ENCODE data around the gene IL22.

The IL22 gene, protein sequence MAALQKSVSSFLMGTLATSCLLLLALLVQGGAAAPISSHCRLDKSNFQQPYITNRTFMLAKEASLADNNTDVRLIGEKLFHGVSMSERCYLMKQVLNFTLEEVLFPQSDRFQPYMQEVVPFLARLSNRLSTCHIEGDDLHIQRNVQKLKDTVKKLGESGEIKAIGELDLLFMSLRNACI

GRCh38 chr12:68253504-68253903, at the start of gene IL22:
IL22 (minus strand) TSS chr12:68253604; CDS start chr12:68253448, 156 bp downstream.
- Histone ChIP-seq H3K9me3 (ENCODE audit: control insufficient read depth in 1 of 2, low read length in 2 of 2) (no peaks in the 10 kb centered on the region), H3K9ac (ENCODE audit: low read depth in 1 of 2, low read length in 2 of 2) (no peak within 1 kb of the TSS), H3K4me1 (ENCODE audit: control insufficient read depth in 1 of 2, insufficient read depth in 2 of 2, low read length in 2 of 2) (no peaks in the 10 kb centered on the region), H3K4me3 (ENCODE audit: low read depth in 1 of 2, low read length in 2 of 2) (no peak within 1 kb of the TSS), H3K36me3 (ENCODE audit: control insufficient read depth in 1 of 2, insufficient read depth in 2 of 2, low read length in 2 of 2) (no peaks in the 10 kb centered on the region), H3K27ac (ENCODE audit: low read depth, low read length) (no peak within 1 kb of the TSS), H3K27me3 (ENCODE audit: control insufficient read depth in 1 of 2, insufficient read depth in 2 of 2, low read length in 2 of 2) (peaks cover 4 to 11% of the 10 kb centered on the region in 2 donors)

DNA sequence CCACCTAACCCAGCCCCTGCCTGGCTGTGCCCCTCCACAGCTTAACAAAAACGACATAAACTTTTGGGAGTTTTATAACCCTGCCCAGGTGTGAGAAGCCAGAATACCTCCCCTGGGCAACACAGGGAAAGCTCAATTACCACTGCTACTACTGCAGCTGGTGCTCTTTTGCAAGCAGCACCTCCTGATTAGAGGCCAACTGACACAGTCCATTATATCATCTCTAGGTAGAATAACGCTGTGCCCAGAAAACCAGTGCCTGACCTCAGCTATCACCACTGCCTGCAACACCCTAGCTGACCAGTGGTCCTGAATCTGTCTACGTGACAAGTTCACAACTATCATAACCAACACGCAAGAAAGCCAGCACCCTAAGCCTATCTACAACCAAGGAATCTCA, 44.5 kb upstream of the IL22 start:
- Histone ChIP-seq H3K9me3 (ENCODE audit: control insufficient read depth in 1 of 2, low read length in 2 of 2) (no peaks in the 10 kb centered on the region), H3K4me3 (ENCODE audit: low read depth in 1 of 2, low read length in 2 of 2) (no peak overlapping the region), H3K27me3 (ENCODE audit: control insufficient read depth in 1 of 2, insufficient read depth in 2 of 2, low read length in 2 of 2) (no peaks in the 10 kb centered on the region), H3K4me1 (ENCODE audit: control insufficient read depth in 1 of 2, insufficient read depth in 2 of 2, low read length in 2 of 2) (peaks cover 0 to 15% of the 10 kb centered on the region in 2 donors), H3K36me3 (ENCODE audit: control insufficient read depth in 1 of 2, insufficient read depth in 2 of 2, low read length in 2 of 2) (peaks cover 0 to 4% of the 10 kb centered on the region in 2 donors), H3K27ac (ENCODE audit: low read depth, low read length) (no peak overlapping the region), H3K9ac (ENCODE audit: low read depth in 1 of 2, low read length in 2 of 2) (no peak overlapping the region)

GRCh38 chr12:68294251-68294650, 40.8 kb upstream of the IL22 start:
- Histone ChIP-seq H3K9me3 (ENCODE audit: control insufficient read depth in 1 of 2, low read length in 2 of 2) (no peaks in the 10 kb centered on the region), H3K9ac (ENCODE audit: low read depth in 1 of 2, low read length in 2 of 2) (no peak overlapping the region)

GRCh38 chr12:68293347-68293746, 39.9 kb upstream of the IL22 start:
- no peak overlapping the region for H3K9ac ChIP-seq (ENCODE audit: low read depth in 1 of 2, low read length in 2 of 2)

More at GRCh38 chr12:68294251-68294650, 40.8 kb upstream of the IL22 start:
- no peaks in the 10 kb centered on the region for H3K27me3 ChIP-seq (ENCODE audit: control insufficient read depth in 1 of 2, insufficient read depth in 2 of 2, low read length in 2 of 2)
- H3K4me1 ChIP-seq (ENCODE audit: control insufficient read depth in 1 of 2, insufficient read depth in 2 of 2, low read length in 2 of 2): peaks cover 0 to 15% of the 10 kb centered on the region in 2 donors
- peaks cover 0 to 4% of the 10 kb centered on the region in 2 donors for H3K36me3 ChIP-seq (ENCODE audit: control insufficient read depth in 1 of 2, insufficient read depth in 2 of 2, low read length in 2 of 2)
- no peak overlapping the region for H3K27ac ChIP-seq (ENCODE audit: low read depth, low read length)
- H3K4me3 ChIP-seq (ENCODE audit: low read depth in 1 of 2, low read length in 2 of 2): no peak overlapping the region

GRCh38 chr12:68292151-68292943, 38.9 kb upstream of the IL22 start:
- Histone ChIP-seq H3K9ac (ENCODE audit: low read depth in 1 of 2, low read length in 2 of 2) (no peak overlapping the region), H3K27me3 (ENCODE audit: control insufficient read depth in 1 of 2, insufficient read depth in 2 of 2, low read length in 2 of 2) (no peaks in the 10 kb centered on the region), H3K4me1 (ENCODE audit: control insufficient read depth in 1 of 2, insufficient read depth in 2 of 2, low read length in 2 of 2) (peaks cover 0 to 15% of the 10 kb centered on the region in 2 donors), H3K36me3 (ENCODE audit: control insufficient read depth in 1 of 2, insufficient read depth in 2 of 2, low read length in 2 of 2) (no peaks in the 10 kb centered on the region), H3K4me3 (ENCODE audit: low read depth in 1 of 2, low read length in 2 of 2) (no peak overlapping the region), H3K9me3 (ENCODE audit: control insufficient read depth in 1 of 2, low read length in 2 of 2) (no peaks in the 10 kb centered on the region), H3K27ac (ENCODE audit: low read depth, low read length) (no peak overlapping the region)

More at GRCh38 chr12:68293347-68293746, 39.9 kb upstream of the IL22 start:
- H3K27ac ChIP-seq (ENCODE audit: low read depth, low read length): no peak overlapping the region
- peaks cover 0 to 1% of the 10 kb centered on the region in 2 donors for H3K36me3 ChIP-seq (ENCODE audit: control insufficient read depth in 1 of 2, insufficient read depth in 2 of 2, low read length in 2 of 2)
- H3K4me1 ChIP-seq (ENCODE audit: control insufficient read depth in 1 of 2, insufficient read depth in 2 of 2, low read length in 2 of 2): peaks cover 0 to 15% of the 10 kb centered on the region in 2 donors
- H3K4me3 ChIP-seq (ENCODE audit: low read depth in 1 of 2, low read length in 2 of 2): no peak overlapping the region
- no peaks in the 10 kb centered on the region for H3K9me3 ChIP-seq (ENCODE audit: control insufficient read depth in 1 of 2, low read length in 2 of 2)
- H3K27me3 ChIP-seq (ENCODE audit: control insufficient read depth in 1 of 2, insufficient read depth in 2 of 2, low read length in 2 of 2): no peaks in the 10 kb centered on the region

- peaks cover 0 to 15% of the 10 kb centered on the region in 2 donors for H3K4me1 ChIP-seq (ENCODE audit: control insufficient read depth in 1 of 2, insufficient read depth in 2 of 2, low read length in 2 of 2)
- H3K4me3 ChIP-seq (ENCODE audit: low read depth in 1 of 2, low read length in 2 of 2): no peak overlapping the region
- no peak overlapping the region for H3K9ac ChIP-seq (ENCODE audit: low read depth in 1 of 2, low read length in 2 of 2)
- H3K9me3 ChIP-seq (ENCODE audit: control insufficient read depth in 1 of 2, low read length in 2 of 2): no peaks in the 10 kb centered on the region
- no peaks in the 10 kb centered on the region for H3K36me3 ChIP-seq (ENCODE audit: control insufficient read depth in 1 of 2, insufficient read depth in 2 of 2, low read length in 2 of 2)
- no peak overlapping the region for H3K27ac ChIP-seq (ENCODE audit: low read depth, low read length)
- H3K27me3 ChIP-seq (ENCODE audit: control insufficient read depth in 1 of 2, insufficient read depth in 2 of 2, low read length in 2 of 2): no peaks in the 10 kb centered on the region
These were observed 38.1 kb upstream of the IL22 start for GRCh38 chr12:68291396-68292036.

GRCh38 chr12:68290126-68290525, 36.7 kb upstream of the IL22 start:
- H3K9ac ChIP-seq (ENCODE audit: low read depth in 1 of 2, low read length in 2 of 2): no peak overlapping the region

DNA sequence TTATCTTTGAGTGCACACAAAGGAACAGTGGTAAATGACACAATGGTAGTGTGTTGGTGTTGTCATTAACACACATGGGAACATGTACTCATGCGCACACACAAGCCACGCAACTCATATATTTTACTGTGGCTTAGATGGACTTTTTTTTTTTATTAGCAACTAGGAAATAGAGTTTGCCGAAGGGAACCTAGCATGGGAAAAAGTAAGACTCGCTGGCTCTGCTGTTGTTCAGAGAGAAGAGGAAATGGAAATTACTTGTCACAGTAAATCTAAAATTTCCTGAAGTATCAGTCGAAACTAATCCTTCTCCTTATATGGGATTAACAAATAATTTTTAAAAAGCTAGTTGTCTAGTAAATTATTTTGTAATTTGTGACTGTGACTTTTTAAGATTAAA, 33.7 kb upstream of the IL22 start:
- Histone ChIP-seq H3K4me1 (ENCODE audit: control insufficient read depth in 1 of 2, insufficient read depth in 2 of 2, low read length in 2 of 2) (no peaks in the 10 kb centered on the region), H3K9ac (ENCODE audit: low read depth in 1 of 2, low read length in 2 of 2) (no peak overlapping the region), H3K9me3 (ENCODE audit: control insufficient read depth in 1 of 2, low read length in 2 of 2) (no peaks in the 10 kb centered on the region), H3K27me3 (ENCODE audit: control insufficient read depth in 1 of 2, insufficient read depth in 2 of 2, low read length in 2 of 2) (no peaks in the 10 kb centered on the region), H3K36me3 (ENCODE audit: control insufficient read depth in 1 of 2, insufficient read depth in 2 of 2, low read length in 2 of 2) (no peaks in the 10 kb centered on the region), H3K27ac (ENCODE audit: low read depth, low read length) (no peak overlapping the region), H3K4me3 (ENCODE audit: low read depth in 1 of 2, low read length in 2 of 2) (no peak overlapping the region)

More at GRCh38 chr12:68290126-68290525, 36.7 kb upstream of the IL22 start:
- Histone ChIP-seq H3K9me3 (ENCODE audit: control insufficient read depth in 1 of 2, low read length in 2 of 2) (no peaks in the 10 kb centered on the region), H3K36me3 (ENCODE audit: control insufficient read depth in 1 of 2, insufficient read depth in 2 of 2, low read length in 2 of 2) (no peaks in the 10 kb centered on the region), H3K27ac (ENCODE audit: low read depth, low read length) (no peak overlapping the region), H3K4me1 (ENCODE audit: control insufficient read depth in 1 of 2, insufficient read depth in 2 of 2, low read length in 2 of 2) (peaks cover 0 to 15% of the 10 kb centered on the region in 2 donors), H3K4me3 (ENCODE audit: low read depth in 1 of 2, low read length in 2 of 2) (no peak overlapping the region), H3K27me3 (ENCODE audit: control insufficient read depth in 1 of 2, insufficient read depth in 2 of 2, low read length in 2 of 2) (no peaks in the 10 kb centered on the region)

DNA sequence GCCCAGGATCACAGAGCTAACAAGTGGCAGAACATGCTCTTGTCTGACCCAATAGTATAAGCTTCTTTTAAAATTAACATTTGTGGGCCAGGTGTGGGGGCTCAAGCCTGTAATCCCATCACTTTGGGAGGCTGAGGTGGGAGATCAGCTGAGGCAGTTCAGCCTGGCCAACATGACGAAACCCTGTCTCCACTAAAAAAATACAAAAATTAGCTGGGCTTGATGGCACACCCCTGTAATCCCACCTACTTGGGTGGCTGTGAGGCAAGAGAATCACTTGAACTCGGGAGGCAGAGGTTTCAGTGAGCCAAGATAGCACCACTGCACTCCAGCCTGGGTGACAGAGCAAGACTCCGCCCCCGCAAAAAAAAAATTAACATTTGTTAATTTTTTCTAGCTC, 33.0 kb upstream of the IL22 start:
- no peaks in the 10 kb centered on the region for H3K9me3 ChIP-seq (ENCODE audit: control insufficient read depth in 1 of 2, low read length in 2 of 2)

GRCh38 chr12:68285541-68285940, 32.1 kb upstream of the IL22 start:
- H3K9ac ChIP-seq (ENCODE audit: low read depth in 1 of 2, low read length in 2 of 2): no peak overlapping the region
- no peak overlapping the region for H3K4me3 ChIP-seq (ENCODE audit: low read depth in 1 of 2, low read length in 2 of 2)
- H3K9me3 ChIP-seq (ENCODE audit: control insufficient read depth in 1 of 2, low read length in 2 of 2): no peaks in the 10 kb centered on the region
- no peaks in the 10 kb centered on the region for H3K27me3 ChIP-seq (ENCODE audit: control insufficient read depth in 1 of 2, insufficient read depth in 2 of 2, low read length in 2 of 2)
- no peaks in the 10 kb centered on the region for H3K4me1 ChIP-seq (ENCODE audit: control insufficient read depth in 1 of 2, insufficient read depth in 2 of 2, low read length in 2 of 2)
- H3K36me3 ChIP-seq (ENCODE audit: control insufficient read depth in 1 of 2, insufficient read depth in 2 of 2, low read length in 2 of 2): no peaks in the 10 kb centered on the region
- H3K27ac ChIP-seq (ENCODE audit: low read depth, low read length): no peak overlapping the region

More for the DNA sequence above, 33.0 kb upstream of the IL22 start:
- Histone ChIP-seq H3K4me1 (ENCODE audit: control insufficient read depth in 1 of 2, insufficient read depth in 2 of 2, low read length in 2 of 2) (no peaks in the 10 kb centered on the region), H3K36me3 (ENCODE audit: control insufficient read depth in 1 of 2, insufficient read depth in 2 of 2, low read length in 2 of 2) (no peaks in the 10 kb centered on the region), H3K9ac (ENCODE audit: low read depth in 1 of 2, low read length in 2 of 2) (no peak overlapping the region), H3K27ac (ENCODE audit: low read depth, low read length) (no peak overlapping the region), H3K27me3 (ENCODE audit: control insufficient read depth in 1 of 2, insufficient read depth in 2 of 2, low read length in 2 of 2) (no peaks in the 10 kb centered on the region), H3K4me3 (ENCODE audit: low read depth in 1 of 2, low read length in 2 of 2) (no peak overlapping the region)
